Measurements from ENCODE around the gene ZNF592.
"Not testable (repeated sequence)": the region's sequence is repeated elsewhere in the genome, so short reads cannot be mapped to it uniquely, and the experiment has no call there.

Gene ZNF592

DNA sequence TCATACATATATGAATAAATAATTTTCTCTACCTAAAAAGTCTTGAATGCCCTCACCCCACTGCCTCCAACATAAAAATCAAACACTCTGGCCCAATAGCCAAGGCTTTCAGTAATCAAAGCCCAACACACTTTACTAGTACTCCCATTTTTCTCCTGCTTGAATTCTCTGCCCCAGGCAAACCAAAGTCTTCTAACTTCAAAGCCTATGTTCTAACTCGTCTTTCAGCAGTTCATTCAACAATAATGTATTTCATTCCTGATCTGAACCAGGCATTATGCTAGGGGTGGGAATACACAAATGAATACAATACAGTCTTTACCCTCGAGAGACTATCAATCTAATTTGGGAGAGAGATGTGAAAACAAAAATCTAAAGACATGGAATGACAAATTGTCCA is 11.4 kb upstream of the ZNF592 start:
- H3K4me1 ChIP-seq: peaks cover 41% of the 10 kb centered on the region
- no peak overlapping the region for H3K9ac ChIP-seq
- no peak overlapping the region for H3K4me3 ChIP-seq
- H3K27me3 ChIP-seq: no peaks in the 10 kb centered on the region
- no peaks in the 10 kb centered on the region for H3K9me3 ChIP-seq
- H3K27ac ChIP-seq: no peak overlapping the region
- H3K36me3 ChIP-seq: no peaks in the 10 kb centered on the region
- no peak for TF ChIP-seq Cebpa-rat (IDR thresholded peaks at IDR 0.05)
- H3K4me2 ChIP-seq: no peak overlapping the region
- H4K20me1 ChIP-seq: no peaks in the 10 kb centered on the region

GRCh38 chr15:84740691-84741090 is 7.7 kb upstream of the ZNF592 start:
- no peak overlapping the region for H3K9ac ChIP-seq
- no peaks in the 10 kb centered on the region for H4K20me1 ChIP-seq
- H3K36me3 ChIP-seq: no peaks in the 10 kb centered on the region
- H3K9me3 ChIP-seq: no peaks in the 10 kb centered on the region
- no peak overlapping the region for H3K4me3 ChIP-seq
- no peak overlapping the region for H3K27ac ChIP-seq
- H3K27me3 ChIP-seq: no peaks in the 10 kb centered on the region
- H3K4me1 ChIP-seq: peaks cover 18% of the 10 kb centered on the region
- H3K4me2 ChIP-seq: no peak overlapping the region
- no peak for TF ChIP-seq Cebpa-rat (IDR thresholded peaks at IDR 0.05)

- Histone ChIP-seq H3K4me1 (peaks cover 14% of the 10 kb centered on the region), H3K27ac (no peak overlapping the region), H4K20me1 (no peaks in the 10 kb centered on the region), H3K4me2 (no peak overlapping the region), H3K9me3 (no peaks in the 10 kb centered on the region), H3K36me3 (no peaks in the 10 kb centered on the region), H3K9ac (no peak overlapping the region), H3K27me3 (no peaks in the 10 kb centered on the region), H3K4me3 (no peak overlapping the region)
- TF ChIP-seq Cebpa-rat (IDR thresholded peaks at IDR 0.05): no peak
Observed at GRCh38 chr15:84741121-84741520, 7.3 kb upstream of the ZNF592 start.

GRCh38 chr15:84747416-84748273 is 747 bp upstream of the ZNF592 start:
- Histone ChIP-seq H3K4me3 (peak overlapping the region; percentile 98), H3K9ac (peak overlapping the region; percentile 93), H3K27me3 (no peaks in the 10 kb centered on the region), H3K4me1 (peaks cover 39% of the 10 kb centered on the region), H3K9me3 (no peaks in the 10 kb centered on the region), H3K27ac (peak overlapping the region; percentile 91), H3K36me3 (peaks cover 10% of the 10 kb centered on the region), H3K4me2 (peak overlapping the region; percentile 85), H4K20me1 (peaks cover 38% of the 10 kb centered on the region)
- TF ChIP-seq Cebpa-rat (IDR thresholded peaks at IDR 0.05): no peak

DNA sequence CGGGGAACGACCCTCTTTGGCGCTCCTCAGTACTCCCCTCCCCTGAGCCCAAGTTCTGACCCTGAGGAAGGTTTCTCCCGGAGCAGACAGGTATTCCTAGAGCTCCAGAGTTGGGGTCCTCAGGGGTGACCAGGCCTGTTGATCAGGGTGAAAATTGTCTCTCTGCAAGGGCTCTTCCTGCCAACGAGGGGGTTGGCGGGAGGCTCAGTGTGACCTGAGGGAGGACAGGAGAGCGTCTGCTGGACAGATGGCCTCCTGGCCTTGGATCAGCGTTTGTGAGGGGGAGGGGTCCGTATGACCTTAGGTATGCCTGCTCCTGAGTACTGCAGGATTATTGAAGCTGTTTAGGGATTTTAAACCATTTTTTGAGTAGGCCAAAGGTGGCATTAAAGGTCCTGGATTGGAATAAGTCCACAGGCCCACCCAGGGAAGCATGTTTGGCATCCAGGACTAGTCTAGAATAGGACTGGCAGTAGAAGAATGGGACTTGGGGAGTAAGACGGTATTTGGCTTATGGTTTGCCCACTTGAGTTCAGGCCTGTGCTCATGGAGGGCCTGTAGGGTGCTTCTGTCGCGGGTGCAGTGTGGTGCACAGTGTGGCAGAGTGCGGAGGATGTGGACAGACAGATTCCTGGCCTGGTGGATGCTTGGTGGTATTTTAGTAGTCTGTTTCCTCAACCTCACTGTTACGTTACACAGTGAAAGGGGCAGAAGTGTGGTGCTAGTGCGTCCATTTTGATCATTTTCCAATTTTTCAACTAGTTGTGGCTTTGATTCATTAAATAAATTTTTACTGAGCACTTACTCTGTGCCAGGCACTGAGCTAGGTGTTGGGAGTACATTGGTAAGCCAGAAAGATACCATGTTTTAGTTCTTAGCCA is 959 bp downstream of the ZNF592 start:
- no peaks in the 10 kb centered on the region for H3K9me3 ChIP-seq
- H3K4me1 ChIP-seq: peaks cover 39% of the 10 kb centered on the region
- peaks cover 28% of the 10 kb centered on the region for H3K36me3 ChIP-seq
- TF ChIP-seq Cebpa-rat (IDR thresholded peaks at IDR 0.05): no peak
- H3K27me3 ChIP-seq: no peaks in the 10 kb centered on the region
- H3K4me3 ChIP-seq: peak overlapping the region; percentile 98
- peak overlapping the region; percentile 93 for H3K9ac ChIP-seq
- peaks cover 55% of the 10 kb centered on the region for H4K20me1 ChIP-seq
- peak overlapping the region; percentile 91 for H3K27ac ChIP-seq
- peak overlapping the region; percentile 99 for H3K4me2 ChIP-seq

DNA sequence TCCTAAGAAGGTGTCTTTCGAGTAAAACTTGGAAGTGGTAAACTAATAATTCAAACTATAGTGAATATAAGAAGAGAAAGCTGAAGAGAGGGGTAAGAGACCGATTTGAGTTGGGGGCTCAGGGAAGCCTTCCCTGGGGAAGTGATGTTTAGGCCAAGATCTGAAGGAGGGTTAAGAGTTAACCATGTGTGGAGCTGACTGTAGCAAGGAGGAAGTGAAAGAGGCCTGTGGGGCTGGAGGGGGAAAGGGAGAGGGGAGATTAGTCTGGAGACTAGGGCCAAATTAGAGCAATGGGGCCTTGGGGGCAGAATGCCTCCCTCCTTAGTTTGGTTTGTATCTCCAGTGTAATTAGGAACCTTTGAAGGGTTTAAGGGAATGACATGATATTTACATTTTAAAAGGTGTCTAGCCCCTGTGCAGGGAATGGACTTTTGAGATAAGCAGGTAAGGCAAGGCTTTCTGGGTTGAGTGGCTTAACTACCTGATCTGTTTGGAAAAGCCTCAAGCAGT is 2.2 kb downstream of the ZNF592 start:
- peaks cover 37% of the 10 kb centered on the region for H3K36me3 ChIP-seq
- H3K27me3 ChIP-seq: no peaks in the 10 kb centered on the region
- peaks cover 68% of the 10 kb centered on the region for H4K20me1 ChIP-seq
- no peaks in the 10 kb centered on the region for H3K9me3 ChIP-seq
- H3K4me1 ChIP-seq: peaks cover 39% of the 10 kb centered on the region
- peak overlapping the region; percentile 40; the same call in 1 of the 2 replicates for H3K9ac ChIP-seq
- H3K4me2 ChIP-seq: peak overlapping the region; percentile 99
- no peak for TF ChIP-seq Cebpa-rat (IDR thresholded peaks at IDR 0.05)
- peak overlapping the region; percentile 91 for H3K27ac ChIP-seq
- H3K4me3 ChIP-seq: peak overlapping the region; percentile 98

GRCh38 chr15:84751721-84752120 is 3.3 kb downstream of the ZNF592 start:
- not testable (repeated sequence) for H3K27me3 ChIP-seq, H3K9me3 ChIP-seq, H3K4me3 ChIP-seq, H3K9ac ChIP-seq, H3K27ac ChIP-seq
- Histone ChIP-seq H3K36me3 (peaks cover 45% of the 10 kb centered on the region), H3K4me2 (peak overlapping the region; percentile 99; the same call in 1 of the 2 replicates), H4K20me1 (peaks cover 78% of the 10 kb centered on the region), H3K4me1 (peaks cover 34% of the 10 kb centered on the region)

DNA sequence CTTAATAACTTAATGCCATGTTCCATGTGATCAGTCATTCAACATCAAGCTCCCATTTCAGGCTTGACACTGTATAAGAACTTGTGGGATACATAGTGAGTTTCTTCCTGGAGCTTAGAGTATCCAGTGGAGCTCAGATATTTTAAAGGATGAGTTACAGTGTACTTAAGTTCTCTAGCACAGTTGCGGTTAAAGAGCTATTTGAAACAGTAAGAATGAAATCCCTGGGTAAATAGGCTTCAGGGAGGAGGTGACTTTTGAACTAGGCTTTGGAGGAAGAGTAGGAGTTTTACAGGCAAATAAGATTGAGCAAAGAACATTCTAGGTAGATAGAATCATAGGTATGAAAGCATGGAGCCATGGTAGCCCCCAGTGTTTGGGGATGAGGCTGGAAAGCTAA is 3.8 kb downstream of the ZNF592 start:
- Histone ChIP-seq H3K36me3 (peaks cover 46% of the 10 kb centered on the region), H3K9me3 (no peaks in the 10 kb centered on the region), H3K4me1 (peaks cover 30% of the 10 kb centered on the region), H4K20me1 (peaks cover 83% of the 10 kb centered on the region), H3K4me3 (no peak overlapping the region), H3K27me3 (no peaks in the 10 kb centered on the region), H3K27ac (no peak overlapping the region), H3K9ac (no peak overlapping the region), H3K4me2 (no peak overlapping the region)
- no peak for TF ChIP-seq Cebpa-rat (IDR thresholded peaks at IDR 0.05)

GRCh38 chr15:84752700-84753099 is 4.3 kb downstream of the ZNF592 start:
- no peak overlapping the region for H3K9ac ChIP-seq
- TF ChIP-seq Cebpa-rat (IDR thresholded peaks at IDR 0.05): no peak
- no peaks in the 10 kb centered on the region for H3K9me3 ChIP-seq
- peaks cover 51% of the 10 kb centered on the region for H3K36me3 ChIP-seq
- no peak overlapping the region for H3K4me3 ChIP-seq
- peaks cover 25% of the 10 kb centered on the region for H3K4me1 ChIP-seq
- H4K20me1 ChIP-seq: peaks cover 88% of the 10 kb centered on the region
- no peaks in the 10 kb centered on the region for H3K27me3 ChIP-seq
- H3K27ac ChIP-seq: no peak overlapping the region
- H3K4me2 ChIP-seq: no peak overlapping the region

DNA sequence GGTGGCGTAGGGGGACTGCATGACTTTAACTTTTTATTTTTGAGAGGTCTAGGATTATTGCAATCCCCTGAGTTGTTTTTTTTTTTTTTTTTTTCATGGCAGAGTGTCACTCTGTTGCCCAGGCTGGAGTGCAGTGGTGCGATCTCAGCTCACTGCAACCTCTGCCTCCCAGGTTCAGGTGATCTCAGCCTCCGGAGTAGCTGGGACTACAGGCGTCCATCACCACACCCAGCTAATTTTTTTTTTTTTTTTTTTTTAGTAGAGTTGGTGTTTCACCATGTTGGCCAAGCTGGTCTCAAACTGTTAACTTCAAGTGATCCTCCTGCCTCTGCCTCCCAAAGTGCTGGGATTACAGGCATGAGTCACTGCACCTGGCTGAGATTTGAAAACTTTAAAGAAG is 6.5 kb downstream of the ZNF592 start:
- H3K27ac ChIP-seq, H3K4me3 ChIP-seq, H3K9ac ChIP-seq, H3K4me2 ChIP-seq, H3K27me3 ChIP-seq, H3K9me3 ChIP-seq: not testable (repeated sequence)
- Histone ChIP-seq H4K20me1 (peaks cover 100% of the 10 kb centered on the region), H3K4me1 (peaks cover 37% of the 10 kb centered on the region), H3K36me3 (peaks cover 53% of the 10 kb centered on the region)

Data from BLaER1 (cell line).